WTC11 (cell line): ENCODE results near the gene HBQ1. TPM values are rescaled to one million over a fixed set of nuclear protein-coding genes. Genes with fewer than 3 reads are reported as not detected.

ENCODE experiments used
- ATAC-seq: fragments of 200-7000 bp; cut with Tn5 transposase; 2 replicates; pipeline ENCODE4 v1.10.0; 2021; ENCODE audit warnings: mild to moderate bottlenecking, moderate library complexity
- CTCF ChIA-PET: fragments of 300-600 bp; sonication (Branson Sonifier 250); formaldehyde crosslinking; loops from one replicate; lab custom pipeline; 2021; ENCODE audit warnings: antibody characterized with exemption; lab: Charles Lee
- POLR2A ChIA-PET: fragments of 350-600 bp; sonication (Branson Sonifier 250); formaldehyde crosslinking; loops from one replicate; lab custom pipeline; 2021; ENCODE audit warnings: antibody characterized with exemption; lab: Charles Lee
- DNase-seq: peaks from one replicate; pipeline ENCODE4 v3.0.0; 2021; ENCODE audit warnings: low spot score
- H3K27ac Mint-ChIP-seq: 2 replicates; pipeline ENCODE4 v1.8.0; 2021; ENCODE audit warnings: mixed read lengths
- H3K27me3 Mint-ChIP-seq: 2 replicates; pipeline ENCODE4 v1.8.0; 2021; ENCODE audit warnings: low read depth, mild to moderate bottlenecking, moderate library complexity, mixed read lengths
- H3K36me3 Mint-ChIP-seq: 2 replicates; pipeline ENCODE4 v1.8.0; 2021; ENCODE audit warnings: mixed read lengths
- H3K4me1 Mint-ChIP-seq: 2 replicates; pipeline ENCODE4 v1.8.0; 2022; ENCODE audit warnings: mixed read lengths
- H3K4me3 Mint-ChIP-seq: 2 replicates; pipeline ENCODE4 v1.8.0; 2021; ENCODE audit warnings: mild to moderate bottlenecking, moderate library complexity, mixed read lengths
- H3K9me3 Mint-ChIP-seq: 2 replicates; pipeline ENCODE4 v1.8.0; 2021; ENCODE audit warnings: mixed read lengths
- EMX1 ChIP-seq: fragments of 250-450 bp; sonication (Bioruptor Pico); IDR thresholded peaks from 2 replicates; pipeline ENCODE4 v1.8.0; 2021; ENCODE audit warnings: mild to moderate bottlenecking
- JAZF1 ChIP-seq: fragments of 250-450 bp; sonication (Bioruptor Pico); IDR thresholded peaks from 2 replicates; pipeline ENCODE4 v1.9.0; 2021; ENCODE audit warnings: moderate library complexity, mild to moderate bottlenecking, inconsistent platforms
- JUN ChIP-seq: sonication (generic); formaldehyde crosslinking; IDR thresholded peaks from 2 replicates; pipeline ENCODE4 v1.8.0; 2023; ENCODE audit warnings: mild to moderate bottlenecking, missing genetic modification reagents
- MXD4 ChIP-seq: fragments of 250-450 bp; sonication (Bioruptor Pico); IDR thresholded peaks from 2 replicates; pipeline ENCODE4 v1.8.0; 2021; ENCODE audit warnings: mild to moderate bottlenecking, moderate library complexity, borderline replicate concordance
- MYBL2 ChIP-seq: sonication (generic); formaldehyde crosslinking; IDR thresholded peaks from 2 replicates; pipeline ENCODE4 v1.8.1; 2023; ENCODE audit warnings: mild to moderate bottlenecking, moderate library complexity, missing genetic modification reagents
- NFYB ChIP-seq: sonication (generic); formaldehyde crosslinking; conservative IDR thresholded peaks from 2 replicates; pipeline ENCODE4 v1.8.0; 2022; ENCODE audit warnings: low read depth, missing genetic modification reagents
- PRRX2 ChIP-seq: fragments of 250-450 bp; sonication (Bioruptor Pico); IDR thresholded peaks from 2 replicates; pipeline ENCODE4 v1.8.0; 2021; ENCODE audit warnings: mild to moderate bottlenecking
- SP1 ChIP-seq: sonication (generic); formaldehyde crosslinking; conservative IDR thresholded peaks from 2 replicates; pipeline ENCODE4 v1.8.1; 2022; ENCODE audit warnings: missing genetic modification reagents
- ZNF138 ChIP-seq: sonication (generic); formaldehyde crosslinking; conservative IDR thresholded peaks from 2 replicates; pipeline ENCODE4 v1.8.1; 2022; ENCODE audit warnings: mild to moderate bottlenecking, moderate library complexity, missing genetic modification reagents
- ZNF219 ChIP-seq: sonication (generic); formaldehyde crosslinking; IDR thresholded peaks from 2 replicates; pipeline ENCODE4 v1.8.0; 2023; ENCODE audit warnings: missing genetic modification reagents, mild to moderate bottlenecking, borderline replicate concordance
- ZNF263 ChIP-seq: sonication (generic); formaldehyde crosslinking; IDR thresholded peaks from 2 replicates; pipeline ENCODE4 v1.8.1; 2022; ENCODE audit warnings: low read depth, mild to moderate bottlenecking, moderate library complexity, missing genetic modification reagents
- ZNF396 ChIP-seq: fragments of 250-450 bp; sonication (Bioruptor Pico); IDR thresholded peaks from 2 replicates; pipeline ENCODE4 v1.8.0; 2021; ENCODE audit warnings: mild to moderate bottlenecking, moderate library complexity, borderline replicate concordance
- ZNF416 ChIP-seq: fragments of 250-450 bp; sonication (Bioruptor Pico); IDR thresholded peaks from 2 replicates; pipeline ENCODE4 v1.9.0; 2021; ENCODE audit warnings: mild to moderate bottlenecking, inconsistent platforms
- ZNF425 ChIP-seq: fragments of 250-450 bp; sonication (Bioruptor Pico); conservative IDR thresholded peaks from 2 replicates; pipeline ENCODE4 v1.9.0; 2021; ENCODE audit warnings: mild to moderate bottlenecking
- ZNF671 ChIP-seq: fragments of 250-450 bp; sonication (Bioruptor Pico); IDR thresholded peaks from 2 replicates; pipeline ENCODE4 v1.8.0; 2021; ENCODE audit warnings: mild to moderate bottlenecking
- total RNA-seq: library from RNA; stranded (reverse); gene quantifications from 3 replicates; pipeline ENCODE4 v1.2.3, GENCODE V29; 2021
- TF ChIP-seq, protein P1 (sequence below): fragments of 250-450 bp; sonication (Bioruptor Pico); IDR thresholded peaks from 2 replicates; pipeline ENCODE4 v1.9.0; 2021; ENCODE audit warnings: mild to moderate bottlenecking, borderline replicate concordance
- TF ChIP-seq, protein P2 (sequence below): sonication (generic); formaldehyde crosslinking; IDR thresholded peaks from 2 replicates; pipeline ENCODE4 v1.8.0; 2022; ENCODE audit warnings: mild to moderate bottlenecking, missing genetic modification reagents
- TF ChIP-seq, protein P3 (sequence below): sonication (generic); formaldehyde crosslinking; conservative IDR thresholded peaks from 2 replicates; pipeline ENCODE4 v1.8.1; 2023; ENCODE audit warnings: mild to moderate bottlenecking, low read depth, missing genetic modification reagents, moderate library complexity

Gene HBQ1
- total RNA-seq, 1 experiment from 2014 or later, result 3.0 TPM

DNA sequence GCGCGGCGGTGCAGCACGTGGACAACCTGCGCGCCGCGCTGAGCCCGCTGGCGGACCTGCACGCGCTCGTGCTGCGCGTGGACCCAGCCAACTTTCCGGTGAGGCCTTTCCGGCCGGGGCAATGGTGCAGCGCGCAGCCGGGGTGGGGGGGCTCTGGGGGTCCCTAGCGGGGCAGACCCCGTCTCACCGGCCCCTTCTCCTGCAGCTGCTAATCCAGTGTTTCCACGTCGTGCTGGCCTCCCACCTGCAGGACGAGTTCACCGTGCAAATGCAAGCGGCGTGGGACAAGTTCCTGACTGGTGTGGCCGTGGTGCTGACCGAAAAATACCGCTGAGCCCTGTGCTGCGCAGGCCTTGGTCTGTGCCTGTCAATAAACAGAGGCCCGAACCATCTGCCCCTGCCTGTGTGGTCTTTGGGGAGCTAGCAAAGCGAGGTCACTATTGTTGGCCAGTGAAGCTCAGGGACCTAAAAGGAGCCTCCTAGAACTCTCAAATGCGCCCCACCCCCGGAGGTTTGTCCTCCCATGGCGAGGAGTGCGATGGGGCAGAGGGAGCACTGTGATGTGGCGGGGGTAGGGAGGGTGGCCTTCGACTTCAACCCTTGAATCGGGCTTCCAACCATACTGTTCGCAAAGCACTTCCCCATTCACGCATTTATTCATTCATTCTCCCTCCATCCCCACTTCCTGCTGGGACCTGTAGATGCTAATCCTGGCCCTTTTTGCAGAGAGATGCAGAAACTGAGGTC, 13.7 kb upstream of the HBQ1 start:
- Mint-ChIP-seq H3K9me3 (no peaks in the 10 kb centered on the region), H3K27ac (no peak overlapping the region), H3K27me3 (peaks cover 87% of the 10 kb centered on the region), H3K4me1 (peaks cover 23% of the 10 kb centered on the region), H3K36me3 (no peaks in the 10 kb centered on the region), H3K4me3 (peak overlapping the region; percentile 54)
- ChIA-PET POLR2A (no interaction called here), CTCF (interaction anchor here (0.7 to 2.0 kb wide), 8 partner anchors 14 to 196 kb away, joined by 3 to 5 read pairs (median 4); partner anchors contain the start of gene HBQ1)
- ATAC-seq, result no peak
- TF ChIP-seq ZNF263 (CRISPR knock-in tag), result peak; percentile 80; the same call in 1 of the 2 replicates
- TF ChIP-seq SP1 (CRISPR knock-in tag), result 0 out of 2 replicates have a peak, but pooled peaks have one; percentile 14
- TF ChIP-seq, protein P1, sequence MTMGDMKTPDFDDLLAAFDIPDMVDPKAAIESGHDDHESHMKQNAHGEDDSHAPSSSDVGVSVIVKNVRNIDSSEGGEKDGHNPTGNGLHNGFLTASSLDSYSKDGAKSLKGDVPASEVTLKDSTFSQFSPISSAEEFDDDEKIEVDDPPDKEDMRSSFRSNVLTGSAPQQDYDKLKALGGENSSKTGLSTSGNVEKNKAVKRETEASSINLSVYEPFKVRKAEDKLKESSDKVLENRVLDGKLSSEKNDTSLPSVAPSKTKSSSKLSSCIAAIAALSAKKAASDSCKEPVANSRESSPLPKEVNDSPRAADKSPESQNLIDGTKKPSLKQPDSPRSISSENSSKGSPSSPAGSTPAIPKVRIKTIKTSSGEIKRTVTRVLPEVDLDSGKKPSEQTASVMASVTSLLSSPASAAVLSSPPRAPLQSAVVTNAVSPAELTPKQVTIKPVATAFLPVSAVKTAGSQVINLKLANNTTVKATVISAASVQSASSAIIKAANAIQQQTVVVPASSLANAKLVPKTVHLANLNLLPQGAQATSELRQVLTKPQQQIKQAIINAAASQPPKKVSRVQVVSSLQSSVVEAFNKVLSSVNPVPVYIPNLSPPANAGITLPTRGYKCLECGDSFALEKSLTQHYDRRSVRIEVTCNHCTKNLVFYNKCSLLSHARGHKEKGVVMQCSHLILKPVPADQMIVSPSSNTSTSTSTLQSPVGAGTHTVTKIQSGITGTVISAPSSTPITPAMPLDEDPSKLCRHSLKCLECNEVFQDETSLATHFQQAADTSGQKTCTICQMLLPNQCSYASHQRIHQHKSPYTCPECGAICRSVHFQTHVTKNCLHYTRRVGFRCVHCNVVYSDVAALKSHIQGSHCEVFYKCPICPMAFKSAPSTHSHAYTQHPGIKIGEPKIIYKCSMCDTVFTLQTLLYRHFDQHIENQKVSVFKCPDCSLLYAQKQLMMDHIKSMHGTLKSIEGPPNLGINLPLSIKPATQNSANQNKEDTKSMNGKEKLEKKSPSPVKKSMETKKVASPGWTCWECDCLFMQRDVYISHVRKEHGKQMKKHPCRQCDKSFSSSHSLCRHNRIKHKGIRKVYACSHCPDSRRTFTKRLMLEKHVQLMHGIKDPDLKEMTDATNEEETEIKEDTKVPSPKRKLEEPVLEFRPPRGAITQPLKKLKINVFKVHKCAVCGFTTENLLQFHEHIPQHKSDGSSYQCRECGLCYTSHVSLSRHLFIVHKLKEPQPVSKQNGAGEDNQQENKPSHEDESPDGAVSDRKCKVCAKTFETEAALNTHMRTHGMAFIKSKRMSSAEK (CRISPR knock-in tag), result no peak
- no peak for DNase-seq

DNA sequence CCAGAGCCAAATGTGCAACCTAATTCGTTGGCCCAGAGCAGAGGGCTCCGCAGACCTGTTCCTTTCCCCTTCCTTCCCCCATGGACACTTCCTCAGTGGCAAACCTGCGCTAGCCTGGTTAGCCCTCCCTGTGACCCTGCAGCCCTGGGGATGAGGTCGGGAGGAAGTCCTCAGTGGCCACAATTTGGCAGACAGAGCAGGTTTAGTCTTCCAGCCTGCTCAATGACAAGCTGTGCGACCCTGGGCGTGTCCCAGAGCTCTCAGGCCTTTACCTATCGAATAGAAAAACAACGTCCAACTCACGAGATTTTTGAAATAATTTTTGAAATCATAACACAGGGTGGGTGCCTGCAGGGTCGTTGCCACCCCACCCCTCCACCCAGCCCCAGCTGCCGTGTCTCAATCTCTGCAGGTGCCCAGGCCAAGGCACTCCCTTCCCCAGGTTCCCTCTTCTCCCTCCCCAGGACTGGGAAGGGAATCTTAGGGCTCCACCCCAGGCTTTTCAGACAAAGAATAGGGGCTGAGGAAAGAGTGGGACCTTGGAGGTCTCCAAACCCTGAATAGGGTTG, 13.1 kb upstream of the HBQ1 start:
- DNase-seq (no peak), ATAC-seq (no peak)
- H3K9me3 Mint-ChIP-seq, result no peaks in the 10 kb centered on the region
- no peak overlapping the region for H3K27ac Mint-ChIP-seq
- no peak for TF ChIP-seq PRRX2 (CRISPR knock-in tag)
- TF ChIP-seq ZNF263 (CRISPR knock-in tag), result no peak
- TF ChIP-seq, protein P2, sequence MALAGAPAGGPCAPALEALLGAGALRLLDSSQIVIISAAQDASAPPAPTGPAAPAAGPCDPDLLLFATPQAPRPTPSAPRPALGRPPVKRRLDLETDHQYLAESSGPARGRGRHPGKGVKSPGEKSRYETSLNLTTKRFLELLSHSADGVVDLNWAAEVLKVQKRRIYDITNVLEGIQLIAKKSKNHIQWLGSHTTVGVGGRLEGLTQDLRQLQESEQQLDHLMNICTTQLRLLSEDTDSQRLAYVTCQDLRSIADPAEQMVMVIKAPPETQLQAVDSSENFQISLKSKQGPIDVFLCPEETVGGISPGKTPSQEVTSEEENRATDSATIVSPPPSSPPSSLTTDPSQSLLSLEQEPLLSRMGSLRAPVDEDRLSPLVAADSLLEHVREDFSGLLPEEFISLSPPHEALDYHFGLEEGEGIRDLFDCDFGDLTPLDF, result no peak
- TF ChIP-seq EMX1 (CRISPR knock-in tag), result no peak
- TF ChIP-seq ZNF138 (CRISPR knock-in tag), result no peak
- no peak for TF ChIP-seq ZNF219 (CRISPR knock-in tag)
- no peak for TF ChIP-seq NFYB (CRISPR knock-in tag)
- no peak for TF ChIP-seq ZNF396 (CRISPR knock-in tag)
- TF ChIP-seq MYBL2 (CRISPR knock-in tag), result no peak
- TF ChIP-seq SP1 (CRISPR knock-in tag), result no peak
- H3K36me3 Mint-ChIP-seq, result no peaks in the 10 kb centered on the region
- peaks cover 26% of the 10 kb centered on the region for H3K4me1 Mint-ChIP-seq
- POLR2A ChIA-PET, result no interaction called here
- peaks cover 87% of the 10 kb centered on the region for H3K27me3 Mint-ChIP-seq
- peak overlapping the region; percentile 54 for H3K4me3 Mint-ChIP-seq
- CTCF ChIA-PET, result interaction anchor here (1.2 to 2.2 kb wide), 5 partner anchors 13 to 196 kb away, joined by 5 to 11 read pairs (median 5); partner anchors contain the start of gene HBQ1

- H3K27me3 Mint-ChIP-seq, result peaks cover 83% of the 10 kb centered on the region
- H3K4me1 Mint-ChIP-seq, result peaks cover 26% of the 10 kb centered on the region
- POLR2A ChIA-PET, result no interaction called here
- ATAC-seq (no peak), DNase-seq (no peak)
- H3K27ac Mint-ChIP-seq, result no peak overlapping the region
- no peaks in the 10 kb centered on the region for H3K36me3 Mint-ChIP-seq
- no peak overlapping the region for H3K4me3 Mint-ChIP-seq
- CTCF ChIA-PET, result interaction anchor here (1.0 to 2.2 kb wide), 7 partner anchors 10 to 103 kb away, joined by 3 to 11 read pairs (median 5); partner anchors contain the start of gene HBQ1
- no peaks in the 10 kb centered on the region for H3K9me3 Mint-ChIP-seq
- TF ChIP-seq, protein P3, sequence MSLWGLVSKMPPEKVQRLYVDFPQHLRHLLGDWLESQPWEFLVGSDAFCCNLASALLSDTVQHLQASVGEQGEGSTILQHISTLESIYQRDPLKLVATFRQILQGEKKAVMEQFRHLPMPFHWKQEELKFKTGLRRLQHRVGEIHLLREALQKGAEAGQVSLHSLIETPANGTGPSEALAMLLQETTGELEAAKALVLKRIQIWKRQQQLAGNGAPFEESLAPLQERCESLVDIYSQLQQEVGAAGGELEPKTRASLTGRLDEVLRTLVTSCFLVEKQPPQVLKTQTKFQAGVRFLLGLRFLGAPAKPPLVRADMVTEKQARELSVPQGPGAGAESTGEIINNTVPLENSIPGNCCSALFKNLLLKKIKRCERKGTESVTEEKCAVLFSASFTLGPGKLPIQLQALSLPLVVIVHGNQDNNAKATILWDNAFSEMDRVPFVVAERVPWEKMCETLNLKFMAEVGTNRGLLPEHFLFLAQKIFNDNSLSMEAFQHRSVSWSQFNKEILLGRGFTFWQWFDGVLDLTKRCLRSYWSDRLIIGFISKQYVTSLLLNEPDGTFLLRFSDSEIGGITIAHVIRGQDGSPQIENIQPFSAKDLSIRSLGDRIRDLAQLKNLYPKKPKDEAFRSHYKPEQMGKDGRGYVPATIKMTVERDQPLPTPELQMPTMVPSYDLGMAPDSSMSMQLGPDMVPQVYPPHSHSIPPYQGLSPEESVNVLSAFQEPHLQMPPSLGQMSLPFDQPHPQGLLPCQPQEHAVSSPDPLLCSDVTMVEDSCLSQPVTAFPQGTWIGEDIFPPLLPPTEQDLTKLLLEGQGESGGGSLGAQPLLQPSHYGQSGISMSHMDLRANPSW (CRISPR knock-in tag), result no peak
- no peak for TF ChIP-seq ZNF416 (CRISPR knock-in tag)
- no peak for TF ChIP-seq JUN
- no peak for TF ChIP-seq MXD4
- no peak for TF ChIP-seq ZNF425
- TF ChIP-seq ZNF671 (CRISPR knock-in tag), result no peak
- no peak for TF ChIP-seq JAZF1 (CRISPR knock-in tag)
These were observed 11.8 kb upstream of the HBQ1 start for GRCh38 chr16:168424-168823.
